Measurements from ENCODE around the gene C11orf16.

C11orf16 gene

DNA sequence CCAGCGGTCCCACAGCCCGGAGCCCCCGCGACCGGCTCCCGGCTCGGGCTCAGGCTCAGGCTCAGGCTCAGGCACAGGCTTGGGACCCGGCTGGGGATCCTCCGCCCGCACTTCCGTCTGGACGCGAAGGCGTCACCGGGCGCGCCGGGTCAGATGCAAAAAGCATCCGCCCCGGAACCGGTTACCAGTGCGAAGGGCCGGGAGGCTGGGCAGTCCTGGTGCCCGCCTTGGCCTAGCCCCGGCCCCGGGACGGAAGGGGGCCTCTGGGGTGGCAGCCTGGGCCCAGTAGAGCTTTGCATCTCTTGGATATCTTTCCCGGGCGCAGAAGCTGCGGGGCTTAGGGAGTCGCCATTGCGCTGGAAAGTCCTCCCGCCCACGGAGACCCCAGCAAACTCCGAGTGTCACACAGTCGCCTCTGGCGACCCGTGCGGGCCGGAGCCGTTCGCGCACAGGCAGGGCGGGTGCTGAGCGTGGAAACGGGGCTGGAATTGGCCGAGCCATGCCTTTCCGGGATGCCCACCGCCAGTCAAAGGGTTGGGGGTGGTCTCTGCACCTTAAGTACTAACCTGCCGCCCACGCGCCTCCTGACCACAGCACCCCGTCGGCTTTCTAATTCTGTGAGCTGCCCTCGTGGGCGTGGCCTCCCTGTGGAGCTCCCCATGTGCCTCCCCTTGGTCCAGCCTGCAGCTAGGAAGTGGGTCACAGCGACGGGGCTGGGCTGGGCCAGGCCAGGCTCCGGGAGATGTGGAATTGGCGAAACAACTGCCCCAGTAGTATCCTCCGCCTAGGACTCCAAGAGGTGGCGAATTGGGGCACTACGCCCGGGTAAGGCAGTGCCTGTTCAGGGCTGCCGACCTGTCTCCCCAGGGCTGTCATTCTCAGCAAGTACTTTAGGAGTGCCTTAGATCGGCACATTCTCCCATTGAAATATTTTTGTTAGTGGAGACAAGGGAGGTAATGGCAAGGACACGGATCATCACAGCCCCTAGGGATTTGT, 31.9 kb upstream of the C11orf16 start, which contains the start of gene TMEM9B (continued):
- no peak for TF ChIP-seq ZNF707 (tag by site-specific recombination; IDR thresholded peaks at IDR 0.05)
- TF ChIP-seq, protein P1, sequence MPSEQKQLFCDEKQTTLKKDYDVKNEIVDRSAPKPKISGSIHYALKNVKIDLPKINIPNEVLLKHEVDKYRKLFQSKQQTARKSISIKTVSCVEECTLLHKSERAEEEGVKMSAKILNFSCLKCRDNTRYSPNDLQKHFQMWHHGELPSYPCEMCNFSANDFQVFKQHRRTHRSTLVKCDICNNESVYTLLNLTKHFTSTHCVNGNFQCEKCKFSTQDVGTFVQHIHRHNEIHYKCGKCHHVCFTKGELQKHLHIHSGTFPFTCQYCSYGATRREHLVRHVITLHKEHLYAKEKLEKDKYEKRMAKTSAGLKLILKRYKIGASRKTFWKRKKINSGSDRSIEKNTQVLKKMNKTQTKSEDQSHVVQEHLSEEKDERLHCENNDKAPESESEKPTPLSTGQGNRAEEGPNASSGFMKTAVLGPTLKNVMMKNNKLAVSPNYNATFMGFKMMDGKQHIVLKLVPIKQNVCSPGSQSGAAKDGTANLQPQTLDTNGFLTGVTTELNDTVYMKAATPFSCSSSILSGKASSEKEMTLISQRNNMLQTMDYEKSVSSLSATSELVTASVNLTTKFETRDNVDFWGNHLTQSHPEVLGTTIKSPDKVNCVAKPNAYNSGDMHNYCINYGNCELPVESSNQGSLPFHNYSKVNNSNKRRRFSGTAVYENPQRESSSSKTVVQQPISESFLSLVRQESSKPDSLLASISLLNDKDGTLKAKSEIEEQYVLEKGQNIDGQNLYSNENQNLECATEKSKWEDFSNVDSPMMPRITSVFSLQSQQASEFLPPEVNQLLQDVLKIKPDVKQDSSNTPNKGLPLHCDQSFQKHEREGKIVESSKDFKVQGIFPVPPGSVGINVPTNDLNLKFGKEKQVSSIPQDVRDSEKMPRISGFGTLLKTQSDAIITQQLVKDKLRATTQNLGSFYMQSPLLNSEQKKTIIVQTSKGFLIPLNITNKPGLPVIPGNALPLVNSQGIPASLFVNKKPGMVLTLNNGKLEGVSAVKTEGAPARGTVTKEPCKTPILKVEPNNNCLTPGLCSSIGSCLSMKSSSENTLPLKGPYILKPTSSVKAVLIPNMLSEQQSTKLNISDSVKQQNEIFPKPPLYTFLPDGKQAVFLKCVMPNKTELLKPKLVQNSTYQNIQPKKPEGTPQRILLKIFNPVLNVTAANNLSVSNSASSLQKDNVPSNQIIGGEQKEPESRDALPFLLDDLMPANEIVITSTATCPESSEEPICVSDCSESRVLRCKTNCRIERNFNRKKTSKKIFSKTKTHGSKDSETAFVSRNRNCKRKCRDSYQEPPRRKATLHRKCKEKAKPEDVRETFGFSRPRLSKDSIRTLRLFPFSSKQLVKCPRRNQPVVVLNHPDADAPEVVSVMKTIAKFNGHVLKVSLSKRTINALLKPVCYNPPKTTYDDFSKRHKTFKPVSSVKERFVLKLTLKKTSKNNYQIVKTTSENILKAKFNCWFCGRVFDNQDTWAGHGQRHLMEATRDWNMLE (tag by site-specific recombination; conservative IDR thresholded peaks at IDR 0.05; ENCODE audit: low read depth) = peak; percentile 75
- peak; percentile 85 for TF ChIP-seq ZFHX2 (tag by site-specific recombination; conservative IDR thresholded peaks at IDR 0.05)
- no peak for TF ChIP-seq ZNF473 (tag by site-specific recombination; IDR thresholded peaks at IDR 0.05)
- no peak for TF ChIP-seq ZNF266 (tag by site-specific recombination; IDR thresholded peaks at IDR 0.05; ENCODE audit: low read depth)
- peak; percentile 71; the same call in 1 of the 2 replicates for TF ChIP-seq ZNF24 (tag by site-specific recombination; IDR thresholded peaks at IDR 0.05)
- TF ChIP-seq, protein P2, sequence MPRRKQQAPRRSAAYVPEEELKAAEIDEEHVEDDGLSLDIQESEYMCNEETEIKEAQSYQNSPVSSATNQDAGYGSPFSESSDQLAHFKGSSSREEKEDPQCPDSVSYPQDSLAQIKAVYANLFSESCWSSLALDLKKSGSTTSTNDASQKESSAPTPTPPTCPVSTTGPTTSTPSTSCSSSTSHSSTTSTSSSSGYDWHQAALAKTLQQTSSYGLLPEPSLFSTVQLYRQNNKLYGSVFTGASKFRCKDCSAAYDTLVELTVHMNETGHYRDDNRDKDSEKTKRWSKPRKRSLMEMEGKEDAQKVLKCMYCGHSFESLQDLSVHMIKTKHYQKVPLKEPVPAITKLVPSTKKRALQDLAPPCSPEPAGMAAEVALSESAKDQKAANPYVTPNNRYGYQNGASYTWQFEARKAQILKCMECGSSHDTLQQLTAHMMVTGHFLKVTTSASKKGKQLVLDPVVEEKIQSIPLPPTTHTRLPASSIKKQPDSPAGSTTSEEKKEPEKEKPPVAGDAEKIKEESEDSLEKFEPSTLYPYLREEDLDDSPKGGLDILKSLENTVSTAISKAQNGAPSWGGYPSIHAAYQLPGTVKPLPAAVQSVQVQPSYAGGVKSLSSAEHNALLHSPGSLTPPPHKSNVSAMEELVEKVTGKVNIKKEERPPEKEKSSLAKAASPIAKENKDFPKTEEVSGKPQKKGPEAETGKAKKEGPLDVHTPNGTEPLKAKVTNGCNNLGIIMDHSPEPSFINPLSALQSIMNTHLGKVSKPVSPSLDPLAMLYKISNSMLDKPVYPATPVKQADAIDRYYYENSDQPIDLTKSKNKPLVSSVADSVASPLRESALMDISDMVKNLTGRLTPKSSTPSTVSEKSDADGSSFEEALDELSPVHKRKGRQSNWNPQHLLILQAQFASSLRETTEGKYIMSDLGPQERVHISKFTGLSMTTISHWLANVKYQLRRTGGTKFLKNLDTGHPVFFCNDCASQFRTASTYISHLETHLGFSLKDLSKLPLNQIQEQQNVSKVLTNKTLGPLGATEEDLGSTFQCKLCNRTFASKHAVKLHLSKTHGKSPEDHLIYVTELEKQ (tag by site-specific recombination; IDR thresholded peaks at IDR 0.05; ENCODE audit: borderline replicate concordance) = no peak
- TF ChIP-seq ZNF23 (tag by site-specific recombination; IDR thresholded peaks at IDR 0.05; ENCODE audit: borderline replicate concordance) = no peak
- no peak for TF ChIP-seq ZNF155 (tag by site-specific recombination; IDR thresholded peaks at IDR 0.05)
- TF ChIP-seq, protein P3, sequence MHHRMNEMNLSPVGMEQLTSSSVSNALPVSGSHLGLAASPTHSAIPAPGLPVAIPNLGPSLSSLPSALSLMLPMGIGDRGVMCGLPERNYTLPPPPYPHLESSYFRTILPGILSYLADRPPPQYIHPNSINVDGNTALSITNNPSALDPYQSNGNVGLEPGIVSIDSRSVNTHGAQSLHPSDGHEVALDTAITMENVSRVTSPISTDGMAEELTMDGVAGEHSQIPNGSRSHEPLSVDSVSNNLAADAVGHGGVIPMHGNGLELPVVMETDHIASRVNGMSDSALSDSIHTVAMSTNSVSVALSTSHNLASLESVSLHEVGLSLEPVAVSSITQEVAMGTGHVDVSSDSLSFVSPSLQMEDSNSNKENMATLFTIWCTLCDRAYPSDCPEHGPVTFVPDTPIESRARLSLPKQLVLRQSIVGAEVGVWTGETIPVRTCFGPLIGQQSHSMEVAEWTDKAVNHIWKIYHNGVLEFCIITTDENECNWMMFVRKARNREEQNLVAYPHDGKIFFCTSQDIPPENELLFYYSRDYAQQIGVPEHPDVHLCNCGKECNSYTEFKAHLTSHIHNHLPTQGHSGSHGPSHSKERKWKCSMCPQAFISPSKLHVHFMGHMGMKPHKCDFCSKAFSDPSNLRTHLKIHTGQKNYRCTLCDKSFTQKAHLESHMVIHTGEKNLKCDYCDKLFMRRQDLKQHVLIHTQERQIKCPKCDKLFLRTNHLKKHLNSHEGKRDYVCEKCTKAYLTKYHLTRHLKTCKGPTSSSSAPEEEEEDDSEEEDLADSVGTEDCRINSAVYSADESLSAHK (tag by site-specific recombination; IDR thresholded peaks at IDR 0.05) = no peak
- no peak for TF ChIP-seq ZNF423 (tag by site-specific recombination; IDR thresholded peaks at IDR 0.05)
- TF ChIP-seq ZNF677 (tag by site-specific recombination; IDR thresholded peaks at IDR 0.05) = no peak
- TF ChIP-seq, protein P4, sequence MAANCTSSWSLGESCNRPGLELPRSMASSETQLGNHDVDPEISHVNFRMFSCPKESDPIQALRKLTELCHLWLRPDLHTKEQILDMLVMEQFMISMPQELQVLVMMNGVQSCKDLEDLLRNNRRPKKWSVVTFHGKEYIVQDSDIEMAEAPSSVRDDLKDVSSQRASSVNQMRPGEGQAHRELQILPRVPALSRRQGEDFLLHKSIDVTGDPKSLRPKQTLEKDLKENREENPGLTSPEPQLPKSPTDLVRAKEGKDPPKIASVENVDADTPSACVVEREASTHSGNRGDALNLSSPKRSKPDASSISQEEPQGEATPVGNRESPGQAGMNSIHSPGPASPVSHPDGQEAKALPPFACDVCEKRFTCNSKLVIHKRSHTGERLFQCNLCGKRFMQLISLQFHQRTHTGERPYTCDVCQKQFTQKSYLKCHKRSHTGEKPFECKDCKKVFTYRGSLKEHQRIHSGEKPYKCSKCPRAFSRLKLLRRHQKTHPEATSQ (tag by site-specific recombination; IDR thresholded peaks at IDR 0.05) = no peak

All from HEK293 (cell line).